T-helper 2 cell treated with Interferon-gamma antibody and Interleukin-4, amounts not matched to agents 5 μg/mL and 100 μg/mL, for 36 hours (primary cell): ENCODE data around the gene BMPR1B.

Source experiments
- DNase-seq: peaks from one replicate; pipeline ENCODE4 v3.0.0; 2021; ENCODE audit warnings: low spot score
- H3K27ac Mint-ChIP-seq: one replicate; pipeline ENCODE4 v1.8.0; 2021; ENCODE audit warnings: mild to moderate bottlenecking, mixed read lengths
- H3K27me3 Mint-ChIP-seq: one replicate; pipeline ENCODE4 v1.8.0; 2021; ENCODE audit warnings: low read depth, mixed read lengths
- H3K36me3 Mint-ChIP-seq: one replicate; pipeline ENCODE4 v1.8.0; 2021; ENCODE audit warnings: low read depth, mixed read lengths
- H3K4me1 Mint-ChIP-seq: one replicate; pipeline ENCODE4 v1.8.0; 2021; ENCODE audit warnings: low read depth, mixed read lengths
- H3K4me3 Mint-ChIP-seq: one replicate; pipeline ENCODE4 v1.8.0; 2022; ENCODE audit warnings: mild to moderate bottlenecking, moderate library complexity, mixed read lengths
- H3K9me3 Mint-ChIP-seq: one replicate; pipeline ENCODE4 v1.8.0; 2021; ENCODE audit warnings: mixed read lengths

The BMPR1B gene

DNA sequence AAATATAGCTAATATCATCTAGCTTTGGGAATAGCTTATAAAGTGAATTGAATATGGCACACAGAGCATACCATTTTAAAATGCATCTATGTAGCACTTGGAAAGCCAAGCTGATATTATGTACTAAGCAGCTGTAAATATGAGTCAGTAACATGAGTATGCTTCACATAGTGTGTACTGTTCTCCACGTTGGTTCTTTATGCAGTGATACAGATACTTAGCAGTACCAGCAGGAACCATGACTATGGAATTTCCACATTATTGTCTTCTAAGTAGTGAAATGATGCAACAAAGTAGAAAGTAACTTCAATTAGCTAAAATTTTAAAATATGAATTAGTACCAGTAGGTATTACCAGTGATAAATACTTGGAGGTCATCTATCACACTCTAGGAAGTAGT, 320.1 kb downstream of the BMPR1B start:
- no peaks in the 10 kb centered on the region for H3K4me1 Mint-ChIP-seq
- no peaks in the 10 kb centered on the region for H3K9me3 Mint-ChIP-seq
- DNase-seq, result no peak
- no peak overlapping the region for H3K4me3 Mint-ChIP-seq
- no peak overlapping the region for H3K27ac Mint-ChIP-seq
- H3K36me3 Mint-ChIP-seq, result no peaks in the 10 kb centered on the region
- no peaks in the 10 kb centered on the region for H3K27me3 Mint-ChIP-seq

DNA sequence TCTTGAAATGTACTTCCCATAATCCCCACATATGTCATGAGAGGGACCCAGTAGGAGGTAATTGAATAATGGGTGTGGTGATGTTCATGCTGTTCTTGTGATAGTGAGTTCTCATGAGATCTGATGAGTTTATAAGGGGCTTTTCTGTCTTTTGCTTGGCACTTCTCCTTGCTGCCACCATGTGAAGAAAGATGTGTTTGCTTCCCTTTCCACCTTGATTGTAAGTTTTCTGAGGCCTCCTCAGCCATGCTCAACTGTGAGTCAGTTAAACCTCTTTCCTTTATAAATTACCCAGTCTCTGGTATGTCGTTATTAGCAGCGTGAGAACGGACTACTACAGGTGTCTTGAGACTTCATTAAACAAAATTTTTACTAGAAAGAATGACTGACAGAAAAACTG, 323.2 kb downstream of the BMPR1B start:
- H3K4me3 Mint-ChIP-seq, result no peak overlapping the region
- no peak for DNase-seq
- no peak overlapping the region for H3K27ac Mint-ChIP-seq
- H3K4me1 Mint-ChIP-seq, result peaks cover 7% of the 10 kb centered on the region
- no peaks in the 10 kb centered on the region for H3K36me3 Mint-ChIP-seq
- H3K27me3 Mint-ChIP-seq, result peaks cover 3% of the 10 kb centered on the region
- H3K9me3 Mint-ChIP-seq, result no peaks in the 10 kb centered on the region

DNA sequence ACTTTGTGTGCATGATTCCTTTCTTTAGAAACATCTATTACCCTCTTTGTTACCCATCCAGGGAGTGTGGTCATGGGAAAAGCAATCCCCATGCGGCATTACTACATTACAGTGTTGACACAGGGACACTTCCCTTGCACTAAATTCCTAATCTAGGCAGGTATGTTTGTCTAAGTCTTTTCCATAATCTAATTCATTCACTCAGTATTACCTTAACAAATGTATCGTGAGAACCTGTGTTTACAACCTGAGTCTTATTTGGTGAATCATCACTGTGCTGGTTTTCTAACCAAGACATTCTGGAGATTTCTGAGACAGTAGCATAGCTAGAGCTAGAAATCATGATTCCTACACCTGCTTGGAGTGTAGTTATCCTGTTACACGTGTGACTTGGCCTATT, 326.8 kb downstream of the BMPR1B start:
- no peaks in the 10 kb centered on the region for H3K9me3 Mint-ChIP-seq
- no peaks in the 10 kb centered on the region for H3K36me3 Mint-ChIP-seq
- no peak overlapping the region for H3K4me3 Mint-ChIP-seq
- H3K4me1 Mint-ChIP-seq, result peaks cover 7% of the 10 kb centered on the region
- H3K27me3 Mint-ChIP-seq, result peaks cover 3% of the 10 kb centered on the region
- no peak overlapping the region for H3K27ac Mint-ChIP-seq
- no peak for DNase-seq

DNA sequence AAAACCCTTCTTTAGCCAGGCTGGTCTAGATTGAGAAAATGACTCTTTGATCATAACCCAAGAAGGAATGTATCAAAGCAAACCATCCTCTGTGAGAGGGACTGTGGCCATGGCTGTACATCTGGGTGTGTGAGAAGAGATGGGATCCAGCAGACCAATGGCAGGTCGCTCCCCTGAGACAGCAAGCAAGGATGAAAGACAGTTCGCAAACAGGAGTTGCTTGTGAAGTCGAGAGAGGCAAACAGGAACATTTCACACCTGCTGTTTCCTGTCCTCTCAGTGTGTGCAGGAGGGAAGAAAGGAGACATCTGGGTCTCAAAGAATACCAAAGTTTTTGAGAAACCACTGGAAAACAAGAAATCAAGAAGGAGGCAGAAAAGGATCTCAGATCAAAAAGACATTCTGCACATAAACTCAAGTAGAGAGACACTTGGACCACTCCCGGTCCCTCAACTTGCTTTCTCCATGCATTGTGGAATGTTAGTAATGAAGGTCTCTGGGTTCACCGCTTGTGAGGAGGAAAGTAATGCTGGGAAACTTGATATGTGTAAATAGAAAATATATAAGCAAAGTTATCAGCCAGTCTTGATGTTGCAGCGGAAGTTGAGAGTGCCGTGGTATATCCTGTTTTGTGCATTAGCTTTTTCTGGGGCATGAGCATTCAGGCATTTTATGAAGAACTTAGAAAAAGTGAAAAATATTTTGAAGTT, 327.5 kb downstream of the BMPR1B start:
- DNase-seq, result no peak
- Mint-ChIP-seq H3K4me1 (peaks cover 7% of the 10 kb centered on the region), H3K27ac (no peak overlapping the region), H3K9me3 (no peaks in the 10 kb centered on the region), H3K36me3 (no peaks in the 10 kb centered on the region), H3K4me3 (no peak overlapping the region), H3K27me3 (peaks cover 3% of the 10 kb centered on the region)

DNA sequence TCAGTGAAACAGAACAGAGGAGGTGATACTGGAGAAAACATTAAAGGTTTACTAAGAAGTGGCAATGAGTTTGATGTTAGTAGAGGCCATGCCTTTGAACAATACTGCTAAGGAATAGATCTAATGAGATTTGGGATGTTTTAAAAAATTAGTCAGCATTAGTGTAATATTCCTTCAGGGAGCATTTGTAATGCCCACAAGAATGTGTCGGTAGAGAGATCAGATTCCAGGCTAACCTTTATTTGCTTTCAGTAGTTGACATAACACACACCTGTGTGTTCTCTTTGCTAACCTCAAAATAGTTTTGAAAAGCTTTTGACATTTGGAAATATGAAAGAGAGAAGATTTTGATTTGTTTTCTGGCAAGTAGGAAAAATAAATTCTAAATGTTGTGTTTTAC, 328.8 kb downstream of the BMPR1B start:
- DNase-seq, result no peak
- Mint-ChIP-seq H3K4me3 (no peak overlapping the region), H3K36me3 (no peaks in the 10 kb centered on the region), H3K4me1 (peaks cover 7% of the 10 kb centered on the region), H3K27me3 (peaks cover 8% of the 10 kb centered on the region), H3K27ac (no peak overlapping the region), H3K9me3 (no peaks in the 10 kb centered on the region)

DNA sequence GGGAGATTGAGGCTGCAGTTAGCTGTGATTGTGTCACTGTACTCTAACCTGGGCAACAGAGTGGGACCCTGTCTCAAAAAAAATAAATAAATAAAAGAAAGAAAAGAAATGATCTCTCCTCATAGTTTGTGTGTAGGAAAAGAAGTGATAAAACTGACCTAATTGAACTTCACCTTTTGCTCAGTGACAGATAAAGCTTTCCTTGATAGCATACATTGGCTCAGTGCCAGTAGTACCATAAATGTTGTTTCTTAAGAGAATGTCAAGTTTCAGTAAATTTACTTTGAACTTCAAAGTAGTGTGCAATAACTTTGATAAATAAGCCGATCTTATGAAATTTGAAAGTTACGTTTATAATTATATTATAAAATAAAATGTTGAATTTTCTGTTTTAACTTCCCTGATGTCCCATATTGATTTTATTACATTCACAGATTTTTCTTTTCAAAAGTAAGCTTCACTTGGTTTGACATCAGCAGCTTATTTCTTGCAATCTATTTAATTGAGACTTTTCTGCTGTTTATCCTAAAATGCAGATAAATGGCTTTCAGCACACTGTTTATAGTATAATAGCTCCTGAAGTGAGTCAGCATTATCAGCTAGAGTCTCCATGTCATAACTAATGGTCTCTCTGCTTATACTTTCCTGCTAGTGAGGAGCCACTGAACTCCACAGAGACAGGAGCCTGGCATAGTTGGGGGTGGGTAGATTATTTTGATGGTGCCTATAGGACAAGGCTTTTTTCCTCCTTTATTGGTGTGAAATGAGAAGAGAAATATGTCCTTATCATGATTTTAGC, 330.1 kb downstream of the BMPR1B start:
- Mint-ChIP-seq H3K4me1 (peaks cover 7% of the 10 kb centered on the region), H3K4me3 (no peak overlapping the region), H3K27ac (no peak overlapping the region), H3K9me3 (no peaks in the 10 kb centered on the region), H3K27me3 (peaks cover 10% of the 10 kb centered on the region), H3K36me3 (no peaks in the 10 kb centered on the region)
- DNase-seq, result no peak

DNA sequence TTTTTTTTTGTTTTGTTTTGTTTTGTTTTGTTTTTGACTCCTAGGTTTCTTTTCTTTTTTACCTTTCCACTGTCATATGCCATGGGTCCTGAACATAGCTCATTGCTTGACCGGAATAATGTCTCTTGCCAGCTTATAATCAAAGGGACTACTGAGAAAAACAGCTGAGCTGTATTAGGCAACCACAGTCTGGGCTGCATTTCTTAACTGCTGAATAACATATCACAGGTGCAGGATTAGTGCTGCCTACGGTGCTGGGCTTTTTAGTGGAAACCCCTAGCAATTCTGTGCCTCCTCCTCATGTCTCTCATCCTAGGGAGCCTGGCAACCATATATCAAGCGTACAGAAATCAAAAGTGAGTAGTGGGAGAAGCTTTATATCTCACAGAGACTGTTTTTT, 333.5 kb downstream of the BMPR1B start:
- no peaks in the 10 kb centered on the region for H3K9me3 Mint-ChIP-seq
- no peaks in the 10 kb centered on the region for H3K36me3 Mint-ChIP-seq
- no peak for DNase-seq
- H3K27ac Mint-ChIP-seq, result no peak overlapping the region
- H3K27me3 Mint-ChIP-seq, result peaks cover 19% of the 10 kb centered on the region
- H3K4me3 Mint-ChIP-seq, result no peak overlapping the region
- H3K4me1 Mint-ChIP-seq, result no peaks in the 10 kb centered on the region

DNA sequence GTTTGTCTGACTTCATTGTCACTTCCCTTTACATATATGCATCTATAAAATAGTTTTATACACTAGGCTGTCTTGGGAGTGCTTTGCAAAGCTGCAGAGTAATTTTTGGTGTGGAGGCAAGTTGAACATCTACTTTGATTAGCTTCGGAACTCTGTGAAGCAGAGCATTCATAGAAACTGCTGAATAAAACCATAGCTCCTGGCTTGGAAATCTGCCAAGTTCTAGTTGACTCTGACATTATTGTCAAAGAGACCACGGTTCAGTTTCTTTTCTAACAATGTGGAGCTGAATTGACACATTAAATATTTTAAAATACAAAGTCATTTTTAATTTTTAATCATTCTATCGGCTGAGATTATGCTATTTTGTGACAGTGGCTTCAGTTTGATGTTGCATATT, 335.0 kb downstream of the BMPR1B start:
- no peaks in the 10 kb centered on the region for H3K4me1 Mint-ChIP-seq
- no peaks in the 10 kb centered on the region for H3K9me3 Mint-ChIP-seq
- no peak overlapping the region for H3K27ac Mint-ChIP-seq
- no peaks in the 10 kb centered on the region for H3K36me3 Mint-ChIP-seq
- H3K4me3 Mint-ChIP-seq, result no peak overlapping the region
- no peak for DNase-seq
- H3K27me3 Mint-ChIP-seq, result peaks cover 19% of the 10 kb centered on the region

DNA sequence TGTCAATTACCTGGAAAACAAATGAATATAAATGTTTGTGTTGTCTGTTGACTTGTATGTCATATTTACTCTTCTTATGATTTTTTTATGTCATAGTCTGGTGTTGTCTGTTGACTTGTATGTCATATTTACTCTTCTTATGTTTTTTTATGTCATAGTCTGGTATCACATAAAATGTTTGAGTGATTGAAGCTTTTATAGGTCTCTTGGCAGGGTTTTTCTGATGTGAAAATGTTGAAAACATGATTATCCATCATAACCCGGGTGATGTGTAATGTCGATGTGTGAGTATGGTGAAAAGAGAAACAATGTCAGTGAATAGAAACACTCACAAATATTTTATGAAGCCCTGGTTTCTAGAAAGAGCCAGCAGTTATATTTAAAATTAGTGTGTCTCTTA, 335.7 kb downstream of the BMPR1B start:
- no peak for DNase-seq
- Mint-ChIP-seq H3K9me3 (no peaks in the 10 kb centered on the region), H3K27me3 (peaks cover 19% of the 10 kb centered on the region), H3K36me3 (no peaks in the 10 kb centered on the region), H3K4me3 (no peak overlapping the region), H3K27ac (no peak overlapping the region), H3K4me1 (no peaks in the 10 kb centered on the region)

DNA sequence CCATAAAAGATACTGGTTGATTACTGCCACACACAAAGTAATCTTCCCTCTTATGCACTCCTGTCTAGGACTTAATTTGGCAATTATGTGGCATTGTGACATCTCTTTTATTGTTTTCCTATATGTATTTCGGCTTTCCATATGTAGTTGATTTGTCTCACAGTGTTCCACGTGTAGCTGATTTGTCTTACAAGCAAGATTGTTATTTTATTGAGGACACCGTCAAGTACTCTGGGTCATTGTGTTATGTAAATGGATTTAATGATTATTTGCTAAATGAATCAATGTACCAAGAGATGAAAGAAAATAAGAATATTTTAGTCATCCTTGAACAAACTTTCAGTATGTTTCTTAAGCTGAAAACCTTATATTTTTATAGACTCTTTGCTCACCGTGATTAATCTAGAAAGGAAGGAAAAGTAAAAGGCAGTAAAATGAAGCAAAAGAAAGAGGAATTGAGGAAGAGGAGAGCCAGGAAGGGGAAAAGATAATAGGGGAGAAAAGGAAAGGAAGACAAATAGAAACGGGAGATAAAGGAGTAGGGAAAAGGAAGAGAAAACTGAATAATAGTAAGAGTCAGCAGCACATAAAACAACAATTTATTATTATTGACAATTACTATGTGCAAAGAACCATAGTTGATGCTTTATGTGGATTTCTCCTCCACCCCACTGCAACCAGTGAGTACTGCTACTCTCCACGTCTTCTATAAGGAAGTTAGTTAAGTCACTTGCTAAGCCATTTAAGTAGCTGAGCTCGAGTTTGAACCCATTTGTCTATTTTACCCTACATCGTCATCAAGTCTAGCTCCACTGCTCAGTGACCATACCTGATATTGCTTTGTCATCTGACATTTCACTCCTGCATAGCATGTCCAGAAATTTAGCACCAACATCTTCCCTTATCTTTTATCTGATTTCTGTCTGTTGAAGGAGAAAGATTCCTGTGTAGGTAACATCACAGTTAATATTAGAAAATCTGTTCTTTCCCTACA, 336.5 kb downstream of the BMPR1B start:
- Mint-ChIP-seq H3K4me1 (no peaks in the 10 kb centered on the region), H3K36me3 (no peaks in the 10 kb centered on the region), H3K27me3 (peaks cover 19% of the 10 kb centered on the region), H3K27ac (no peak overlapping the region), H3K4me3 (no peak overlapping the region), H3K9me3 (no peaks in the 10 kb centered on the region)
- no peak for DNase-seq

DNA sequence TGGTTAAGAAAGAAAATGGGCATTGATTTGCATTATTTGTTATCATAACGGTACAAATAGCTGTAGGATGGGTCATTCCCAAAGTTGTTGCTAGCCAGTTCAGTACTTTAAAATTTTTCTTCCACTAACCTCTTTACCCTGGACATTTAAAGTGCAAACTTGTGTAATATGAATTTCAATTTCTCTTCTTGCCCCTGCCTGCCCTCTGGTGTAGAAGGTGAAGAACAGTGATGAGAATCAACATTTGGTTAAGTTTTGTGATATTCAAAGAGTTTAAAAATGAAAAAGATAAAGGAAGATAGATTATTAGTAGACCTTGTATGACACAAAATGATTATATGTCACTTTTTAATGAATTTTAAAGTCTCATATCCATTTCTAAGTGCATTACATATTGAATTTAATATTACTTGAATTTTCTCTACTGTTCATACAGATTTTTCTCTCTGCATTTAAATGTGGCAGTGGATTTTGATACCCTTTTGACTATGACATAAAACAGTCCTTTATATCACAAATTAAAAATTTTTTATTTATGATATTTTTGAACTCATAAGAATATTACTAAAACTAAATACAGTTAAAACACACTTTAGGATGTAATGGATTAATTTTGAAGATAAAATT, 337.7 kb downstream of the BMPR1B start:
- no peaks in the 10 kb centered on the region for H3K9me3 Mint-ChIP-seq
- H3K4me3 Mint-ChIP-seq, result no peak overlapping the region
- no peak overlapping the region for H3K27ac Mint-ChIP-seq
- no peak for DNase-seq
- no peaks in the 10 kb centered on the region for H3K36me3 Mint-ChIP-seq
- no peaks in the 10 kb centered on the region for H3K4me1 Mint-ChIP-seq
- H3K27me3 Mint-ChIP-seq, result peaks cover 21% of the 10 kb centered on the region

DNA sequence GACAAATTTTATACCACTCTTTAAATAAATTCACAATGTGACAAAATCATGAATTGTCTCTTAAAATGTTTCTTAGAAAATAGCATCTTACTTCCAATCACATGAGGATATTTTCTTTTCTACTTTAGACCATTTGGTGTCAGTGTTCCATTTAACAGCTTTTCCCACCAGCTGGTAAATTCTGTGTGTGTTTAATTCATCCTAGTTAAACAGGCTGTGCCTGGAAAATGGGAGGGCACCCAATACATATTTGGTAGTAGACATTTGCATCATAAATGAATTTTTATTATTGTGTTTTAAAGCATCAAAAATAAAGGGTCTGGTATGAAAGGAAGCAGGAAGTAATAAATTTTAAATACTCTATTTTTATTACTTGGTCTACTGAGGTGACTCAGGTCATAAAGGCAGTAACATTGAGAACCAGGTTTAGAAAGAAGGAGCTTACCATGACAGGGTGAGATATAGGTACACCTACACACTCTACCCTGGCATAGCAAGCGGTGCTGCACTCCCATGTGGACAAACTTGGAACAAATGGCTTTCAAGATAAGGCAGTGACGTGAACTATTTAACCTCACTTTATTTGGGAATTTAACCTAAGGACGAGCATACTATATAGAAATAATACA, 344.5 kb downstream of the BMPR1B start:
- no peak for DNase-seq
- H3K4me1 Mint-ChIP-seq, result no peaks in the 10 kb centered on the region
- peaks cover 5% of the 10 kb centered on the region for H3K27me3 Mint-ChIP-seq
- H3K4me3 Mint-ChIP-seq, result no peak overlapping the region
- no peaks in the 10 kb centered on the region for H3K9me3 Mint-ChIP-seq
- H3K36me3 Mint-ChIP-seq, result no peaks in the 10 kb centered on the region
- H3K27ac Mint-ChIP-seq, result no peak overlapping the region

DNA sequence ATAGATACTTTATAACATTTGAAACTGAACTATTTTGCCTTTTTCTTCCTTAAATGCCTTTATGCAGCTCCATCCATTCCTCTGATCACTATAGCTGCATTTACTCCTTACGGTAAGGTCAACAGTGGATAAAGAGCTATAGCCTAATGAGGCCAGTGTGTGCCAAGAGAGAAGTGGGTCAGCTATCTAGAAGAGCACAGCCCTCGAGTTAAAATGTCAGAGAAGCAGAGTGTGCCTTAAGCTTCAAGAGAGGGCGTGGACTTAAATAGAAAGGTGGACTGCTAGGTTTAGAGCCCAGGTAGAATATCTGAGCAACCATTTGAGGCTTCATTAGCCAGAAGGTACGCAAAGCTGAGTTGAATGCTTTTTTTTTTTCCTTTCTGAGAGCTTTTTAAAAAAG, 347.4 kb downstream of the BMPR1B start:
- Mint-ChIP-seq H3K27ac (no peak overlapping the region), H3K4me3 (no peak overlapping the region), H3K9me3 (no peaks in the 10 kb centered on the region), H3K27me3 (peaks cover 8% of the 10 kb centered on the region), H3K4me1 (peaks cover 4% of the 10 kb centered on the region), H3K36me3 (no peaks in the 10 kb centered on the region)
- no peak for DNase-seq
